ENCODE data around the gene PIP5K1C.

The PIP5K1C gene

DNA sequence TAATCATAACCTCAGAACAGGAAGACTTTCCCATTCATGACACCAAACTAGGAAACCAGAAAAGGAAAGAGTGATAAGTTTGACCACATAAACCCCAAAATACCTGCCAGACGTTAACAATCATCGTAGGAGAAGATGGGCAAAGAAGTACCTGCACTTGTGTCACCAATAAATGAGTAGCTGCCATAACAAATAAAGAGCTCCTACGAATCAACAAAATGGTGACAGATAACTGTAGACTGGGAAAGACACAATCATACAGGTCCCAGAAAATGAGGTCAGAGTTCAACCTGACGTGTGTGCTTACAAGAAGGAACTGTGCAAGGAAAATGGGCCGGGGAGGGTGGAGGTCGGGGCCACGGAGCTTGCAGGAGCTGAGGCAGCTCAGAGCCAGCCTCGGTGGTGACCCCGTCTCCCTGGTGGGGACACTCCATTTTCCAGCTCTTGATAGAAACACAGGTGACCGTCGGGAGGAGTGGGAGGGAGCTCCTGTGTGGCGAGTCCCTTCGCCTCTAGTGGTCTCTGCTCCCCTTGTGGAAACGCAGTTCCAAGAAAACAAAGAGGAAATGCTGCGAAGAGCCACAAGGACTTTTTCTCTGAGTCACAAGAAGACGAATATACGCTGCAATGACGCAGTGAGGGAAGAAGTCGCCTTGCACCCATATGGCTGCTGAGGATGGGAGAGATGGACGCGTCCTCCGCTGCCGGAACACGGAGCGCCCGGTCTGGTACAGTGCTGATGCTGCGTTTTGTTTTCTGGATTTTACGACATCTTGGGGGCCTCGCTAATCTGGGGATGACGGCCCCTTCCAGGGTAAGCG lies 9.5 kb downstream of the PIP5K1C start:
- TF ChIP-seq, protein P1, sequence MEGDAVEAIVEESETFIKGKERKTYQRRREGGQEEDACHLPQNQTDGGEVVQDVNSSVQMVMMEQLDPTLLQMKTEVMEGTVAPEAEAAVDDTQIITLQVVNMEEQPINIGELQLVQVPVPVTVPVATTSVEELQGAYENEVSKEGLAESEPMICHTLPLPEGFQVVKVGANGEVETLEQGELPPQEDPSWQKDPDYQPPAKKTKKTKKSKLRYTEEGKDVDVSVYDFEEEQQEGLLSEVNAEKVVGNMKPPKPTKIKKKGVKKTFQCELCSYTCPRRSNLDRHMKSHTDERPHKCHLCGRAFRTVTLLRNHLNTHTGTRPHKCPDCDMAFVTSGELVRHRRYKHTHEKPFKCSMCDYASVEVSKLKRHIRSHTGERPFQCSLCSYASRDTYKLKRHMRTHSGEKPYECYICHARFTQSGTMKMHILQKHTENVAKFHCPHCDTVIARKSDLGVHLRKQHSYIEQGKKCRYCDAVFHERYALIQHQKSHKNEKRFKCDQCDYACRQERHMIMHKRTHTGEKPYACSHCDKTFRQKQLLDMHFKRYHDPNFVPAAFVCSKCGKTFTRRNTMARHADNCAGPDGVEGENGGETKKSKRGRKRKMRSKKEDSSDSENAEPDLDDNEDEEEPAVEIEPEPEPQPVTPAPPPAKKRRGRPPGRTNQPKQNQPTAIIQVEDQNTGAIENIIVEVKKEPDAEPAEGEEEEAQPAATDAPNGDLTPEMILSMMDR (IDR thresholded peaks at IDR 0.05; ENCODE audit: low read depth, low read length): no peak
- DNase-seq (ENCODE audit: low read depth in 2 of 2): no peak
- H3K4me3 ChIP-seq (replicated peaks in 1 of 2; ENCODE audit: low read depth in 2 of 2, low read length in 2 of 2): no peak overlapping the region

DNA sequence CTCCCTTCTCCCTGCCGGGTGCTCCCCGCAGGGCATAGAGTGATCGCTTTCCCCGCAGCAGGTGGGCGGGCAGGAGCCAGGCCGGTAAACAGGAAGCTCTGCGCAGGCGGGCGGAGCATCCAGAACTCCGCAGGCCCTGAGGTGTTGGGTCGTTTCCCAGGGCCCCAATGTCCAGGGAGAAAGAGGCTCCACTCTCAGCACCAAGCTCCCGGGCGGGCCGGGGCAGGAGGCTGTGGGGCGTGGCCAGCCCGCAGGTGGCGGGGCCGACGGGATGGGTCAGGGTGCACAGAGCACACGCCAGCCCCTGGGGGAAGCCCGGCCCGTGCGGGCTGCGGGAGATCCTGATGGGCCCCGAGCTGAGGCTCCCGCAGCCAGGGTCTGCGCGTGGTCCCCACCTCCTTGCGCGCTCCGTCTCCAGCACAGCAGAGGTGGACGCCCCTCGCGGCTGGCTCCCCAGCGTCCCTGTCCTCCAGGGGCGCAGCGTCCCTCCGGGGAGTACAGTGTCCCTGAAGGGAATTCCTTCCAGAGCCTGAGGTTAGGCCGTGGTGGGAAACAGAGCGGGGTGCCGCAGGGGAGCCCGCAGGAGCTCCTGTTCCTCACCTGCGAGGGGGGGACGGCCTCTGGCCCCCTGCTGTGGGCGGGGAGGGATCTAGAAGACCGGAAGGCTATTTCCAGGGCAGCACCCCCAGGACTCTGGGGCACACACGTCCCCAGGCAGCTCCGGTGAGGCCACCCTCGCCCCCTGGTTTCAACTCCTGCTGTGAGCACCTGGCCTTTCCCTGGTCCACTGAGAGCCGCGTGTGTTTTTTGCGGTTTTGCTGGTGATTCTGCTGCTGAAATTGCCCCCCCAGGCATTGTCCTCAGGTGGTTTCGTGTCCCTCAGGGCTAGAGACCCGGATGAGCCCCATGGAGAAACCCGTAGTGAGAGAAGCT lies 12.2 kb downstream of the PIP5K1C start:
- TF ChIP-seq, protein P1 (IDR thresholded peaks at IDR 0.05; ENCODE audit: low read depth, low read length): no peak
- DNase-seq (ENCODE audit: low read depth in 2 of 2): no peak
- H3K4me3 ChIP-seq (replicated peaks in 1 of 2; ENCODE audit: low read depth in 2 of 2, low read length in 2 of 2): no peak overlapping the region

DNA sequence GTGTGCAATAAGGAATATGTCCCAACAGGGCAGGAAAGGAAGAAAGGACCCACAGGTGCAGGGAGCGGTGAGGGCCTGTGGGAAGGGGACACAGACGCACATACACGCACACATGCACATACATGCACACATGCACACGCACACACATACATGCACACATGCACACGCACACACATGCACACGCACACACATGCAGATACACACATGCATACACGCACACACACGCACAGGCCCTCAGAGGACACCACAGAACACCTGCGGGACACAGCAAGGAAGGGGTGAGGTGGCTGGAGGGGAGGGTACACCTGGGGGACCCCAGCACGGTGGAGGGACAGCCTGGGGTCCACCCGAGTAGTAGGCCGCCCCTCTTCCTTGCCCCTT lies 12.9 kb downstream of the PIP5K1C start:
- TF ChIP-seq, protein P1 (IDR thresholded peaks at IDR 0.05; ENCODE audit: low read depth, low read length): no peak

DNA sequence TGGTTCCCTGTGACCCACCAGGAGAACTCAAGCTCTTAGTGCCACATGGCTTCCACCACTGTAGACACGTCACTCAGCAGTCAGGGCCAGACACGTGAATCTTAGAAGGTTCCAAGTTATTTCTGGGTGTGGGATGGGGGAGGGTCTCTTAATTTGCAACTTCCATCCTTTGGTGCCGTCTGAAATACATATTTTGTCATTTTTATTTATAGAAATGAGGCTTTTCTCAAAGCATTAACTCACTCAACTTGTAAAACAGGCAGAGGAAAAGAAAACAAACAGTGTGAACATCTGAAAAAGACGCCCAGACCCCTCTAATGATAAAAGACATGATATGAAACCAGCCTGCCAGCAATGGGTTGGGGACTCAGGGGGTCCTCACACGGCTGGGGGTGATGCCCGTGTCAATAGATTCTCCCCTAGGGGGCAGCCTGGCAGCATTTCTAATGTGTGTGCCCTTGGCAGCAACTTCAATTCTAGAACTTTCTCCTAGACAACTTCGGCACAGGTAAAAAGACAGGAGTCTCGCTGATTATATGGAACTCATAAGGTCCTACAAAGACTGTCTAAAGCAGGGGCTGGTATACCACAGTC lies 15.4 kb downstream of the PIP5K1C start:
- no peak overlapping the region for H3K4me3 ChIP-seq (replicated peaks in 1 of 2; ENCODE audit: low read depth in 2 of 2, low read length in 2 of 2)
- TF ChIP-seq, protein P1 (IDR thresholded peaks at IDR 0.05; ENCODE audit: low read depth, low read length): no peak

More for the DNA sequence above, 12.9 kb downstream of the PIP5K1C start:
- DNase-seq (ENCODE audit: low read depth in 2 of 2): no peak
- H3K4me3 ChIP-seq (replicated peaks in 1 of 2; ENCODE audit: low read depth in 2 of 2, low read length in 2 of 2): no peak overlapping the region

DNA sequence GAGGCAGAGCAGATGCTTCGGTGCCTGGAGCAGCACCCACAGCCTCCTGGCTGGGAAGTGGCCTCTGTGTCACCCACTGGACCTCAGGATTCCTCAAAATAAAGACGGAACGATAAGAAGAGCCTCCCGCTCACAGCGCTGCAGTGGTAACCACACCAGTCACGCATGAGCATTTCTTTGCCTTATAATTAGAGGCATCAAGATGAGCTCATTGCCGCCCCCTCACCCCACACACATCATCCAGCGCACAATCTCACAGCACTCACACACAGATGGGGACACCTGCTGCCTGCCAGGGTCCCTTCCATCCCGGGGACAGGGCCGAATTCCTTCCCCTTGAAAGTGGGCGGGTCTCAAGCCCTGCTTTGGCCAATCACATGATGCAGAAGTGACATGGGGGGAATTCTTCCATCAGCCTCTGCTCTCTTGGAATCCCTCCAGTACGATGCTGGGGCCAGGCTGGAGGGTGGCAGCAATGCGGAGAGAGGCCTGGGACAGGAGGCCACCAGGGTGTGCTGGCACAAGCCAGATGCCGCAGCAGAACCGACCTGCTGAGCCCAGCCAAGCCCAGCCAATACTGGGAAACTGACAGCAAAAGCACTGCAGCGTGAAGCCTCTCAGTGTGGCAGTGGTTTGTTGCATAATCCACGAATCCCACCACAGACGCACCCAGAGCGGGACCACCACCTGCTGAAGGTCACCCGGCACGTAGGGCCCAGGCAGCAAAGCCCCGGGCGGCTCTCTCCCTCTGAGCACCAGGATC lies 16.0 kb downstream of the PIP5K1C start:
- TF ChIP-seq, protein P1 (IDR thresholded peaks at IDR 0.05; ENCODE audit: low read depth, low read length): no peak

More for the DNA sequence above, 15.4 kb downstream of the PIP5K1C start:
- no peak for DNase-seq (ENCODE audit: low read depth in 2 of 2)

More for the DNA sequence above, 16.0 kb downstream of the PIP5K1C start:
- no peak overlapping the region for H3K4me3 ChIP-seq (replicated peaks in 1 of 2; ENCODE audit: low read depth in 2 of 2, low read length in 2 of 2)
- peak in 1 of 2 donors; percentile 39 for DNase-seq (ENCODE audit: low read depth in 2 of 2)

Measured in cardiac fibroblast (primary cell).